ENCODE data around the gene SIK3.

SIK3 gene

GRCh38 chr11:116997071-116997470, 101.2 kb downstream of the SIK3 start:
- peak; percentile 98 for DNase-seq

DNA sequence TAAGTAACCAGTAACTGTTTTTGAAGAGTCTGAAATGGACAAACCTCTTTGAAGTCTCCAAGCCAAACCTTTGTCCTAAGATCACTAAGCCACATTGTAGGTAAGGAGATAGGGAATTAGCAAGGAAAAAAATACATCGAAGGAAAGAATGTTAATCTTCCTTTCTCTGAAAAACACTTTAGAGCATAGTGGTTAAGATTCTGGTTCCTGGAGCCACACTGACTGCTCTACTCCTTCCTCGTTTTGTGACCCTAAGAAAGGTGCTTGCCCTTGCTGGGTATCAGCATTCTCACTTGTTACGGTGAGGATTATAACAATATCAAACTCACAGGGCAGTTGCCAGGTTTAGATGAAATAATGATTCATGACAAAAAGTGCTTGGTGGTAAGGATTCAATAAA, 104.0 kb downstream of the SIK3 start:
- DNase-seq = no peak

- DNase-seq = no peak
Measured at GRCh38 chr11:116993599-116993998, 104.6 kb downstream of the SIK3 start.

DNA sequence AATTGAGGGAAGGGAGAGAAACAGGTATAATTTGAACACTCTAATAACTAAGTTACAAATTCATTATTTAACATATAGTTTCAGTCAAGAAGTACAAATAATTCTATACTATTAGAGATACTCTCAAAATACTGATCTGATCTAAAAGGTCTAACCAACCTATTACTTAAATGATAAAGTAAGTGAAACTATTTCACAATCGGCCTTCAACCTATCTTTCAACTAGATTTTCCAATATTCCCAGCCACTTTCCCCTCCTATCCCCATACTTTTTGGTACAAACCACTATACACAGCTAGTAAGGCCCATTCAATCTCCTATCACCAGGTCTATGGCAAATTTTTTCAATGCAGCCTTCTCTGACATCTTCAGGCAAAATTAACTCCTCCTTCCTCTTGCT, 106.7 kb downstream of the SIK3 start:
- no peak for DNase-seq

DNA sequence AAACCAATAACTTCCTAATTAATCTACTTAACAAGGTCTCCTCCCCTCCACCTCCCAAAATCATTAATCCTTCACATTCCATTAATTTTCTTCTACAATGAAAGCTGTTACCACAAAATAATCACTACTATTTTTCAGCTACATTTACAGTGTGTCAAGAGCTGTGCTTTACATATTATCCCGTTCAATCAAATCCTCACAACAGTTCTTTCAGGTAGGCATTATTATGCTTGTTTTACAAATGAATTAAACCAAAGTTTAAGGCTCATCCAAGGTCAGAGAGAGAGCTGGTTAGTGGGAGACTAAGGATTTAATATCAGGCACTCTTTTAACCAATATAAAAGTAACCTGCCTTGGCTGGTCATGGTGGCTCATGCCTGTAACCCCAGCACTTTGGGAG, 107.4 kb downstream of the SIK3 start:
- no peak for DNase-seq

DNA sequence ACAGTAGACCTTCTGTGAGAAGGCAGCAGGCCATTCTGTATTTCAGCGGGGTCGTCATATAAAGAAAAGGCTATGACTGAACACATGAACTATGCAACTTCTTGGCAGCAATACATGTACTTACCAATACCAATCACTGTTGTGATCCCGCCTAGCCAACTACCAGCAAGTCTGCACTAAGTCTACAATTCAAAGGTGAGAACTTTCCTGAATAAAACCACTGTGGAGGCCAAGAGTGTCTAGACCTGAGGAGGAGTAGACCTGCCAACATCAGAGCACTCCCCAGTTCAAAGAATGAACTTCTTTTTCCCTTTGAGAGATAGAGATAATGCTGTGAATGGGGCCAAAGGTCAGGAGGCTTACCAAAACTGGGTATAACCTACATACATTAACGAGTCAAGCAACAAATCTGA, 108.2 kb downstream of the SIK3 start:
- DNase-seq = no peak

DNA sequence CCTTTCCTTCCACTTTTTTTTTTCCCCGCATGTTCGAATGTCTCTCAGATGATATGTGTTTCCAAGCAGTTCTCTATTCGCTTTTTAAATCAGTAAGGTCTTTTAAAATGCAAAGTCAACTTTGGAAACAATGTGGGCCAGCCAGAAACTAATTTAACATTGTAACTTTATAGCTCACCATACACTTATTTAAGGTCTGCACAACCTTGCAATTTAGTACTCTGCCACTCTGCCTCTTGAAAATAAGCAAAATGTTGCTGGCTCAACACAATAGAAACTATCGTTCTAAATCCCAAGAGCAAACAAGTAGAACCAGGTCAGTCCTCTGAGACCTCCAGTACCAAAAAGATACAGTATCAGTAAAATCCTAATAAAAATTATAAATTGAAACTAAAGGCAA, 109.0 kb downstream of the SIK3 start:
- no peak for DNase-seq

DNA sequence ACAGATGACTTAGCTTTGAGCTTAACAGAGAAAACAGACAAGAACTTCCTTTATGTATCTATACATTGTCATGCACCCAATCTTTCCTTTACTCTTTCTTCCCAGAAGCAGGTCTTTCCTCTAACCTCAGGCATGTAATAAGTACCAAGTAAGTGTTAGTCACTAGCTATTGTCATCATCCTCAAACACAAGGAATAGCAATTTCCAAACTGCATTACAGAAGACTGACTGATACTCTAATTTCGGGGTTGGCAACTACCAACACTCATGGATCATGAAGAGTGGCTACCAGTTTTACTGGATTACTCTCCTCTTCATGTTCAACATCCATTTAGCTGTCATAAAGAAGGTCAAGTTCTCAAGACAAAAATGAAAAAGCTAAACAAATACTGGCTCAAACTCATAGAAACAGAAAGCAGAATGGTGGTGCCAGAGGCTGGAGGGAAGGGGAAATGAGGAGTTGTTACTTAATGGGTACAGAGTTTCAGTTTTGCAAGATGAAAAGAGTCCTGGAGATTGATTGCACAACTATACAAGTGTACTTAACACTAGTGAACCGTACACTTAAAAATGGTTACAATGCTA, 111.6 kb downstream of the SIK3 start:
- peak; percentile 94 for DNase-seq

DNA sequence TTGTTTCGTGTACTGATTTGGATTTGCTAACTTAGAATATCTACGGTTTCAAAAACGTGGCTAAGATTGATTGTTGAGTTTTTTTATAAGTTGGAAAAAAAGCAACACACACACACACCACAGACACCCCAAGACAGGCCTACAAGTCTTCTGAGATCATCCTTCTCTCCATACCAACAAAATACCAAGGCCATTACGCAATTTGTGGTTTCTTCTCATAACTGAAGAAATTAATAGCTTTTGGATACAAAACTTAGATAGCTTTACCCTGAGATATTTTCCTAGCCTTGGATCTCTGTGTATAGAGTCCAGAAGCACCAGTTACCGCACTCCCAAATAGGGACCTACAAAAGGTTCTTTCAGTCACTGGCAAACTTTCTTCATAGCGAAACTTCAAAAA, 113.6 kb downstream of the SIK3 start:
- DNase-seq = no peak

GRCh38 chr11:116984186-116984585, 114.0 kb downstream of the SIK3 start:
- DNase-seq = no peak

- DNase-seq = no peak
Measured at GRCh38 chr11:116981266-116981885, 116.9 kb downstream of the SIK3 start.

- no peak for DNase-seq
Measured at GRCh38 chr11:116980136-116980793, 118.0 kb downstream of the SIK3 start.

DNA sequence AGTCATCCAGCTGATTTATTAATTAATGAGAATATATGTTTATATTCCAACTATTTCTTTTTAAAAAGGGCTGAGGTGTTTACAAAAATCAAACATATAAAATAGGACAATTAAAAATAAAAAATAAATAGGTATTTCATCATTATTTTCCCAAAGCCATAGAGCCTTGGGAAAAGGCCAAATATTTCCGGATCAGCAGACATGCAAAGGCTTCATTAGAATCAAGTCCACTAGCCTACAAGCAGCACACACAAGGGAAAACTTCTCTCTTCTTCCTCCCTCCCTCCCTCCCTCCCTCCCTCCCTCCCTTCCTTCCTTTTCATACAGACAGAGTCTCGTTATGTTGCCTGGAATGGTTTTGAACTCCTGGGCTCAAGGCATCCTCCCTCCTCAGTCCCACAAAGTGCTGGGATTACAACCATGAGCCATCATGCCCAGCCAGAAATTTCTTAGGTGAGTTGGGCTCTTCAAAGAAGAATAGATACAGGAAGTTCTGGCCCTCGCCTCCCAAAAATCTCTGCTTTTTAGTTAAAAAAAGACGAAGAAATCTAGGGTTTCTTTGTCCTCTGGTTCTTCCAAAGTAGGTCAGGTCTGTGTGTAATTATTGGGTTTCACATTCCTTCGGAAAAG, 121.2 kb downstream of the SIK3 start:
- no peak for DNase-seq

DNA sequence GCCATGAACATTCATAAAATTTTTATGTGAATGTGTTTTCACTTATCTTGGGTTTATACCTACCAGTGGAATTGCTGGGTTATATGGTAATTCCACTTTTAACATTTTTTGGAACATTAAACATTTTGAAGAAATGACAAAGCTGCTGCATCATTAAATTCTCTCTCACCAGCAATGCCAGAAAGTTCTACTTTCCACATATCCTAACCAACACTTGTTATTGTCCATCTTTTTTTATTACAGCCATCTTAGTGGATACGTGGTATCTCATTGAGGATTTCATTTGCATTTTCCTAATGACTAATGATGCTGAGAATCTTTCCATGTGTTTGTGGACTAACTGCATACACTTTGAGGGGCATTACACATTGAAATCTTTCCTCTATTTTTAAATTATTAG, 122.6 kb downstream of the SIK3 start:
- DNase-seq = no peak

DNA sequence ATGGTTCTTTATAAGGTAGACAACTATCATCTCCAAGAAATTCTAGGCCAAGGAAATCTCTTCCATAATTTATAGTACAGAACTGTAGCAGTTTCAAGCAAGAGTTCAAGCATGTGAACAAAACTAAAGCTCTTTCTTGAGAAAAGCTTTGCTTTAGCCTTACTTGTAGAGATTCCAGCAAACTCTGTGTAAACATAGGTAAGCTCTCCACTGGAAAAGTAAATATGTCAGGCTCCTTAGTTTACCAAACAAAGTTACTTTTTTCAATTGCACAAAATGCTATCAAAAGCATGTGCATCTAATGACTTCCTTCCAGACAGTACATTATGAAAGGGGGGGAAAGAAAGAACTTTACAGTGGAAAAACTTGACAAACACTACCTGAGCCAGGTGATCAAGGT, 125.0 kb downstream of the SIK3 start:
- DNase-seq = no peak

DNA sequence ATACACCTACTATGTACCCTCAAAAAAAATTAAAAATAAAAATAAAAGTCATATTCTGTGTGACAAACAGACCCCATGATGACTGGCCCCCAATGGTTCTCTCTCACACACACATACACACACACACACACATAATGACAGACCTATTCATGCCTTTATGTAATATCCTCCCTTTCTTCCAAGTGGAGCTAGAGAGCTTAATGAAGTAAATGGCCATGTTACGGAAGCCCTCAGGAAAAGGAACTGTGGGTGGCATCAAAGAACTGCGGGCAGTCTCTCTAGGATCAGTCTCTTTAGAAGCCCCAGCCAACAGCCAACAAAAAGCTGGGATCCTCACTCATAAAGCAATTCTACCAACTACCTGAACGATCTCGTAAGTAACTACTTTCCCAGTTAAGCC, 125.5 kb downstream of the SIK3 start:
- no peak for DNase-seq

DNA sequence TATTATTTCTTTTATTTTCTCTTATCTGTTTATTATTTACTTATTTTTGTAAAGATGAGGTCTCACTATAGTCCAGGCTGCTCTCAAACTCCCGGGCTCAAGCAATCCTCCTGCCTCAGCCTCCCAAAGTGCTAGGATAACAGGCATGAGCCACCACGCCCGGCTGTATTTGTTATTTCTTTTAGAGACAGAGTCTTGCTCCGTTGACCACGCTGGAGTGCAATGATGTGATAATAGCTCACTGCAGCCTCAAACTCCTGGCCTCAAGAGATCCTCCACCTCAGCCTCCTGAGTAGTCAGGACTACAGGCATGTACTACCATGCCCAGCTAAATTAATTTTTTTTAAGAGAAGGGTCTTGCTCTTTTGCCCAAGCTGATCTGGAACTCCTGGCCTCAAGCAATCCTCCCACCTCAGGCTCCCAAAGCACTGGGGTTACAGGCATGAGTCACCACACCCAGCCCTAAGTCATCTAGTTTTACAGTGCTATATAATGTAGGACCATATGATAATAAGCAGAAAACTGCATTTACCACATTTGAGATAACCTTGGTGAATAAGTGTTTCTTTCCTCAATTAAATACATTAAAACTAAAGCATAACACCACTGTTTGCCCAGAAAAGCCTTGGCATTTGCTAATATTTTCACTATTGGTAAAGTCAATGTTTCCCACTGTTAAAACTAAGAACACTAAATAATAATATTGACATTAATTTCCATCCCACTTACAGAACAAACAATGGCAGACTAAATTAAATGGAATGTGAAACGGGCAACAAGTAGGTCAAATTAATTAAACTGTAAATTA, 127.5 kb downstream of the SIK3 start:
- DNase-seq = no peak

- no peak for DNase-seq
Measured at GRCh38 chr11:116969694-116970093, 128.5 kb downstream of the SIK3 start.

- DNase-seq = no peak
Measured at GRCh38 chr11:116964269-116964668, 134.0 kb downstream of the SIK3 start.

DNA sequence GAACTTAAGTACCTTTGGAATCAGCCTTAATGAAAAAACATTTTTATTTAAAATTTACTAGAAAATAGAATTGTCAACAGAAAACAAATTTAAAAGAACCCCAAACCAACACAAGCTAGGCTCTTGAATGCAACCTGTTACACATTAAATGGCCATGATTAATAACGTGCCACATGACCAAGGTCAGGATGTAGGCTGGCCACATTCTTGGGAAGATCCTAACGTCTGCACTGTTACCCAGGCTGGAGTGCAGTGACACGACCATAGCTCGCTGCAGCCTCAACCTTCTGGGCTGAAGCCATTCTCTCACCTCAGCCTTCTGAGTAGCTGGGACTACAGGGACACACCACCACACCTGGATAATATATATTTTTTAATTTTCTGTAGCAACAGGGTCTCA, 134.4 kb downstream of the SIK3 start:
- no peak for DNase-seq

GRCh38 chr11:116962108-116962507, 136.1 kb downstream of the SIK3 start:
- DNase-seq = no peak

GRCh38 chr11:116960930-116961329, 137.3 kb downstream of the SIK3 start:
- DNase-seq = no peak

GRCh38 chr11:116958246-116958645, 140.0 kb downstream of the SIK3 start:
- peak; percentile 24 for DNase-seq

All from DMS79 treated with DMSO at 0.1 percent for 48 hours (cell line).